HepG2 (cell line): ENCODE measurements around the gene TRPC1. TPM values are rescaled to one million over a fixed set of nuclear protein-coding genes. Genes with fewer than 3 reads are reported as not detected.

Experiments used
- GATAD1 ChIP-seq: IDR thresholded peaks from 2 replicates; pipeline ENCODE4 v1.6.1; 2016; ENCODE audit warnings: missing genetic modification reagents, missing compliant biosample characterization
- JDP2 ChIP-seq: sonication (generic); formaldehyde crosslinking; IDR thresholded peaks from 2 replicates; pipeline ENCODE4 v1.8.1; 2022; ENCODE audit warnings: missing genetic modification reagents, borderline replicate concordance
- MED1 ChIP-seq: sonication (generic); formaldehyde crosslinking; IDR thresholded peaks from 2 replicates; pipeline ENCODE4 v1.4.0; 2020; ENCODE audit warnings: missing genetic modification reagents
- MIXL1 ChIP-seq: IDR thresholded peaks from 2 replicates; pipeline ENCODE4 v1.6.1; 2016
- PPARG ChIP-seq: conservative IDR thresholded peaks from 2 replicates; pipeline ENCODE4 v1.6.1; 2016; ENCODE audit warnings: missing biosample characterization, missing genetic modification reagents
- SMAD1 ChIP-seq: sonication (generic); formaldehyde crosslinking; IDR thresholded peaks from 2 replicates; pipeline ENCODE4 v1.4.0; 2020; ENCODE audit warnings: missing genetic modification reagents, low read depth, mild to moderate bottlenecking, borderline replicate concordance
- SPEN ChIP-seq: sonication (generic); formaldehyde crosslinking; IDR thresholded peaks from 2 replicates; pipeline ENCODE4 v1.5.1; 2020; ENCODE audit warnings: low read depth, mild to moderate bottlenecking, missing genetic modification reagents
- THAP11 ChIP-seq: IDR thresholded peaks from 2 replicates; pipeline ENCODE4 v1.6.1; 2016; ENCODE audit warnings: missing biosample characterization, missing genetic modification reagents
- ZNF383 ChIP-seq: sonication (generic); formaldehyde crosslinking; IDR thresholded peaks from 2 replicates; pipeline ENCODE4 v1.4.0; 2020; ENCODE audit warnings: missing genetic modification reagents, mild to moderate bottlenecking, borderline replicate concordance
- ZNF44 ChIP-seq: sonication (generic); formaldehyde crosslinking; IDR thresholded peaks from 2 replicates; pipeline ENCODE4 v1.5.1; 2020; ENCODE audit warnings: mild to moderate bottlenecking, missing genetic modification reagents
- polyA plus RNA-seq, 8 experiments: library from polyadenylated mRNA; depleted of rRNA in 3 of 8; stranded (reverse) in 7 of 8; unstranded in 1 of 8; fragments of >200 nt; fragmentation: Illumina TruSeq in 4 of 8; extraction: Trizol in 4 of 8; gene quantifications; 2 replicates each; pipeline versions ENCODE4 v1.2.1 to v1.2.3, GENCODE V29; 2011 to 2016; ENCODE audit warnings: low read depth in 4 of 8, missing spikeins in 1 of 8, mixed read lengths in 1 of 8; ENCODE audit not compliant: insufficient read depth in 1 of 8
- total RNA-seq, 5 experiments: library from RNA; depleted of rRNA; stranded (reverse); fragments of >200 nt; fragmentation: Illumina TruSeq; extraction: Trizol; gene quantifications; 2 replicates each; pipeline ENCODE4 v1.2.3, GENCODE V29; 2016; ENCODE audit warnings: low read depth in 1 of 5
- TF ChIP-seq, protein P1 (sequence below): sonication (generic); formaldehyde crosslinking; IDR thresholded peaks from 2 replicates; pipeline ENCODE4 v1.5.0; 2020; ENCODE audit warnings: missing genetic modification reagents, mild to moderate bottlenecking, borderline replicate concordance
- TF ChIP-seq, protein P2 (sequence below): sonication (generic); formaldehyde crosslinking; IDR thresholded peaks from 2 replicates; pipeline ENCODE4 v1.5.1; 2020; ENCODE audit warnings: mild to moderate bottlenecking, moderate library complexity, missing genetic modification reagents
- TF ChIP-seq, protein P3 (sequence below): sonication (generic); formaldehyde crosslinking; IDR thresholded peaks from 2 replicates; pipeline ENCODE4 v1.5.0; 2020; ENCODE audit warnings: missing genetic modification reagents
- TF ChIP-seq, protein P4 (sequence below): sonication (generic); formaldehyde crosslinking; IDR thresholded peaks from 2 replicates; pipeline ENCODE4 v1.5.0; 2020; ENCODE audit warnings: mild to moderate bottlenecking, missing genetic modification reagents
- TF ChIP-seq, protein P5 (sequence below): sonication (generic); formaldehyde crosslinking; IDR thresholded peaks from 2 replicates; pipeline ENCODE4 v1.4.0; 2020; ENCODE audit warnings: missing genetic modification reagents
- TF ChIP-seq, protein P6 (sequence below): sonication (generic); formaldehyde crosslinking; IDR thresholded peaks from 2 replicates; pipeline ENCODE4 v1.4.0; 2020; ENCODE audit warnings: missing genetic modification reagents

Gene TRPC1
- total and polyA plus RNA-seq, 2 of the 13 experiments (the other 11 are each of a cell fraction or from before 2014, with no cell fraction given) = 10.8 to 13.1 TPM

DNA sequence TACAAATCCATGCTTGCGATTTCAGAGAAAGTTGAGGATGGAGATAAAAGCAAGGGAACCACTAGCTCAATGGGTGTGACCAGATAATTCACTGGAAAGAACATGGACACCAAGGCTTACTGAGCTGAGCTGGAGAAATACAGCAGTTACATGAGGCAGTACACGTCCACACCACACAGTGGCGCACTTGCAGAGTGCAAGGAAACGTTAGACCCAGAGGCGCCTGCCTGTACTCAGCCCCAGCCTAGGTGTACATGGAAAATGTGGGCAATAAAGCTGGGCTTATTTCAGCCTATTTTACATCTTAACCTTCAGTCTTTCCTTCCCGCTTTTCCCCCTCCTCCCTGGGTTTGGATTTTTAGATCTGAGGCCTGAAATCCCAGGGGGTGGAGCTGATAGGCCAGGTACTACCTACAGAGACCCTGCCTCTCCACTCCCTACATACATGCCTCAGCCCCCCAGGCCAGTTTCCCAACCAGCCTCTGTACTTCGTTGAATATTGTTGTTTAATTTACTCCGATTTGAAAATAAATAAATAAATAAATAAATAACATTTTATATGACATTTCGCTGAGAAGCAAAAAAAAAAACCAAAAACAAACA, 105.0 kb downstream of the TRPC1 start (continued):
- TF ChIP-seq, protein P1, sequence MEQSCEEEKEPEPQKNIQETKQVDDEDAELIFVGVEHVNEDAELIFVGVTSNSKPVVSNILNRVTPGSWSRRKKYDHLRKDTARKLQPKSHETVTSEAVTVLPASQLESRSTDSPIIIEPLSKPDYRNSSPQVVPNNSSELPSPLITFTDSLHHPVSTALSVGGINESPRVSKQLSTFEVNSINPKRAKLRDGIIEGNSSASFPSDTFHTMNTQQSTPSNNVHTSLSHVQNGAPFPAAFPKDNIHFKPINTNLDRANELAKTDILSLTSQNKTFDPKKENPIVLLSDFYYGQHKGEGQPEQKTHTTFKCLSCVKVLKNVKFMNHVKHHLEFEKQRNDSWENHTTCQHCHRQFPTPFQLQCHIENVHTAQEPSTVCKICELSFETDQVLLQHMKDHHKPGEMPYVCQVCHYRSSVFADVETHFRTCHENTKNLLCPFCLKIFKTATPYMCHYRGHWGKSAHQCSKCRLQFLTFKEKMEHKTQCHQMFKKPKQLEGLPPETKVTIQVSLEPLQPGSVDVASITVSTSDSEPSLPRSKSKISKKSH (CRISPR knock-in tag) = no peak
- TF ChIP-seq MED1 (CRISPR knock-in tag) (peak; percentile 29; the same call in 1 of the 2 replicates), JDP2 (no peak), ZNF383 (no peak), PPARG (CRISPR knock-in tag) (peak; percentile 52; the same call in 1 of the 2 replicates), SMAD1 (CRISPR knock-in tag) (no peak), SPEN (CRISPR knock-in tag) (peak; percentile 41; the same call in 1 of the 2 replicates), THAP11 (CRISPR knock-in tag) (0 out of 2 replicates have a peak, but pooled peaks have one; percentile 44), ZNF44 (CRISPR knock-in tag) (0 out of 2 replicates have a peak, but pooled peaks have one; percentile 41), GATAD1 (CRISPR knock-in tag) (no peak), MIXL1 (CRISPR knock-in tag) (0 out of 2 replicates have a peak, but pooled peaks have one; percentile 59)
- TF ChIP-seq, protein P2, sequence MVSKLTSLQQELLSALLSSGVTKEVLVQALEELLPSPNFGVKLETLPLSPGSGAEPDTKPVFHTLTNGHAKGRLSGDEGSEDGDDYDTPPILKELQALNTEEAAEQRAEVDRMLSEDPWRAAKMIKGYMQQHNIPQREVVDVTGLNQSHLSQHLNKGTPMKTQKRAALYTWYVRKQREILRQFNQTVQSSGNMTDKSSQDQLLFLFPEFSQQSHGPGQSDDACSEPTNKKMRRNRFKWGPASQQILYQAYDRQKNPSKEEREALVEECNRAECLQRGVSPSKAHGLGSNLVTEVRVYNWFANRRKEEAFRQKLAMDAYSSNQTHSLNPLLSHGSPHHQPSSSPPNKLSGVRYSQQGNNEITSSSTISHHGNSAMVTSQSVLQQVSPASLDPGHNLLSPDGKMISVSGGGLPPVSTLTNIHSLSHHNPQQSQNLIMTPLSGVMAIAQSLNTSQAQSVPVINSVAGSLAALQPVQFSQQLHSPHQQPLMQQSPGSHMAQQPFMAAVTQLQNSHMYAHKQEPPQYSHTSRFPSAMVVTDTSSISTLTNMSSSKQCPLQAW (CRISPR knock-in tag) = peak; percentile 42; the same call in 1 of the 2 replicates
- TF ChIP-seq, protein P3, sequence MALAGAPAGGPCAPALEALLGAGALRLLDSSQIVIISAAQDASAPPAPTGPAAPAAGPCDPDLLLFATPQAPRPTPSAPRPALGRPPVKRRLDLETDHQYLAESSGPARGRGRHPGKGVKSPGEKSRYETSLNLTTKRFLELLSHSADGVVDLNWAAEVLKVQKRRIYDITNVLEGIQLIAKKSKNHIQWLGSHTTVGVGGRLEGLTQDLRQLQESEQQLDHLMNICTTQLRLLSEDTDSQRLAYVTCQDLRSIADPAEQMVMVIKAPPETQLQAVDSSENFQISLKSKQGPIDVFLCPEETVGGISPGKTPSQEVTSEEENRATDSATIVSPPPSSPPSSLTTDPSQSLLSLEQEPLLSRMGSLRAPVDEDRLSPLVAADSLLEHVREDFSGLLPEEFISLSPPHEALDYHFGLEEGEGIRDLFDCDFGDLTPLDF = no peak
- TF ChIP-seq, protein P4, sequence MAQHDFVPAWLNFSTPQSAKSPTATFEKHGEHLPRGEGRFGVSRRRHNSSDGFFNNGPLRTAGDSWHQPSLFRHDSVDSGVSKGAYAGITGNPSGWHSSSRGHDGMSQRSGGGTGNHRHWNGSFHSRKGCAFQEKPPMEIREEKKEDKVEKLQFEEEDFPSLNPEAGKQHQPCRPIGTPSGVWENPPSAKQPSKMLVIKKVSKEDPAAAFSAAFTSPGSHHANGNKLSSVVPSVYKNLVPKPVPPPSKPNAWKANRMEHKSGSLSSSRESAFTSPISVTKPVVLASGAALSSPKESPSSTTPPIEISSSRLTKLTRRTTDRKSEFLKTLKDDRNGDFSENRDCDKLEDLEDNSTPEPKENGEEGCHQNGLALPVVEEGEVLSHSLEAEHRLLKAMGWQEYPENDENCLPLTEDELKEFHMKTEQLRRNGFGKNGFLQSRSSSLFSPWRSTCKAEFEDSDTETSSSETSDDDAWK (CRISPR knock-in tag) = no peak
- TF ChIP-seq, protein P5, sequence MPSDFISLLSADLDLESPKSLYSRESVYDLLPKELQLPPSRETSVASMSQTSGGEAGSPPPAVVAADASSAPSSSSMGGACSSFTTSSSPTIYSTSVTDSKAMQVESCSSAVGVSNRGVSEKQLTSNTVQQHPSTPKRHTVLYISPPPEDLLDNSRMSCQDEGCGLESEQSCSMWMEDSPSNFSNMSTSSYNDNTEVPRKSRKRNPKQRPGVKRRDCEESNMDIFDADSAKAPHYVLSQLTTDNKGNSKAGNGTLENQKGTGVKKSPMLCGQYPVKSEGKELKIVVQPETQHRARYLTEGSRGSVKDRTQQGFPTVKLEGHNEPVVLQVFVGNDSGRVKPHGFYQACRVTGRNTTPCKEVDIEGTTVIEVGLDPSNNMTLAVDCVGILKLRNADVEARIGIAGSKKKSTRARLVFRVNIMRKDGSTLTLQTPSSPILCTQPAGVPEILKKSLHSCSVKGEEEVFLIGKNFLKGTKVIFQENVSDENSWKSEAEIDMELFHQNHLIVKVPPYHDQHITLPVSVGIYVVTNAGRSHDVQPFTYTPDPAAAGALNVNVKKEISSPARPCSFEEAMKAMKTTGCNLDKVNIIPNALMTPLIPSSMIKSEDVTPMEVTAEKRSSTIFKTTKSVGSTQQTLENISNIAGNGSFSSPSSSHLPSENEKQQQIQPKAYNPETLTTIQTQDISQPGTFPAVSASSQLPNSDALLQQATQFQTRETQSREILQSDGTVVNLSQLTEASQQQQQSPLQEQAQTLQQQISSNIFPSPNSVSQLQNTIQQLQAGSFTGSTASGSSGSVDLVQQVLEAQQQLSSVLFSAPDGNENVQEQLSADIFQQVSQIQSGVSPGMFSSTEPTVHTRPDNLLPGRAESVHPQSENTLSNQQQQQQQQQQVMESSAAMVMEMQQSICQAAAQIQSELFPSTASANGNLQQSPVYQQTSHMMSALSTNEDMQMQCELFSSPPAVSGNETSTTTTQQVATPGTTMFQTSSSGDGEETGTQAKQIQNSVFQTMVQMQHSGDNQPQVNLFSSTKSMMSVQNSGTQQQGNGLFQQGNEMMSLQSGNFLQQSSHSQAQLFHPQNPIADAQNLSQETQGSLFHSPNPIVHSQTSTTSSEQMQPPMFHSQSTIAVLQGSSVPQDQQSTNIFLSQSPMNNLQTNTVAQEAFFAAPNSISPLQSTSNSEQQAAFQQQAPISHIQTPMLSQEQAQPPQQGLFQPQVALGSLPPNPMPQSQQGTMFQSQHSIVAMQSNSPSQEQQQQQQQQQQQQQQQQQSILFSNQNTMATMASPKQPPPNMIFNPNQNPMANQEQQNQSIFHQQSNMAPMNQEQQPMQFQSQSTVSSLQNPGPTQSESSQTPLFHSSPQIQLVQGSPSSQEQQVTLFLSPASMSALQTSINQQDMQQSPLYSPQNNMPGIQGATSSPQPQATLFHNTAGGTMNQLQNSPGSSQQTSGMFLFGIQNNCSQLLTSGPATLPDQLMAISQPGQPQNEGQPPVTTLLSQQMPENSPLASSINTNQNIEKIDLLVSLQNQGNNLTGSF = no peak
- TF ChIP-seq, protein P6, sequence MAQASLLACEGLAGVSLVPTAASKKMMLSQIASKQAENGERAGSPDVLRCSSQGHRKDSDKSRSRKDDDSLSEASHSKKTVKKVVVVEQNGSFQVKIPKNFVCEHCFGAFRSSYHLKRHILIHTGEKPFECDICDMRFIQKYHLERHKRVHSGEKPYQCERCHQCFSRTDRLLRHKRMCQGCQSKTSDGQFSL (CRISPR knock-in tag) = no peak
